ENCODE measurements around the gene CBY1.

- no peak for TF ChIP-seq DPF2 (IDR thresholded peaks at IDR 0.05)
- TF ChIP-seq CREB1 (IDR thresholded peaks at IDR 0.05; ENCODE audit: low read depth): no peak
- no peak for TF ChIP-seq CEBPB (IDR thresholded peaks at IDR 0.05; ENCODE audit: borderline replicate concordance in 1 of 2, low read depth in 2 of 2, low read length in 2 of 2)
- no peak for TF ChIP-seq POLR2AphosphoS5 (IDR thresholded peaks at IDR 0.05; ENCODE audit: low read length)
- no peak for TF ChIP-seq SUZ12 (IDR thresholded peaks at IDR 0.05; ENCODE audit: unreplicated experiment)
- no peak for TF ChIP-seq EP300 (IDR thresholded peaks at IDR 0.05; ENCODE audit: borderline replicate concordance in 1 of 2, control insufficient read depth in 1 of 2, low read depth in 2 of 2, low read length in 2 of 2)
- no peak for TF ChIP-seq CTCF (IDR thresholded peaks at IDR 0.05 in 2 of 3, conservative IDR thresholded peaks at IDR 0.05 in 1 of 3; ENCODE audit: control insufficient read depth in 2 of 3, extremely low read depth in 1 of 3, insufficient read depth in 1 of 3, low read depth in 3 of 3, low read length in 3 of 3)
Measured at GRCh38 chr22:38649841-38650522, 6.5 kb upstream of the CBY1 start.
